HepG2 (cell line): ENCODE measurements around the gene ELL. TPM values are rescaled to one million over a fixed set of nuclear protein-coding genes. Genes with fewer than 3 reads are reported as not detected.
A peak's percentile ranks its signal among the peaks of the same experiment; 100 is the strongest.

Experiments
- CEBPZ ChIP-seq: IDR thresholded peaks from 2 replicates; pipeline ENCODE4 v1.6.1; 2012; ENCODE audit warnings: low read length, improper control_type of control experiment
- CHD4 ChIP-seq: fragments of 200-600 bp; sonication (generic); IDR thresholded peaks from 2 replicates; pipeline ENCODE4 v1.7.0; 2017; ENCODE audit warnings: mild to moderate bottlenecking, low read length, borderline replicate concordance
- HES4 ChIP-seq: sonication (generic); formaldehyde crosslinking; IDR thresholded peaks from 2 replicates; pipeline ENCODE4 v1.9.0; 2021; ENCODE audit warnings: mild to moderate bottlenecking, missing genetic modification reagents, borderline replicate concordance
- MBNL3 ChIP-seq: fragments of 250-450 bp; sonication (Bioruptor Pico); conservative IDR thresholded peaks from 2 replicates; pipeline ENCODE4 v1.8.0; 2022; ENCODE audit warnings: mild to moderate bottlenecking, inconsistent platforms
- NFRKB ChIP-seq: fragments of 450-650 bp; IDR thresholded peaks from 2 replicates; pipeline ENCODE4 v1.6.1; 2017
- NKX3-1 ChIP-seq: sonication (generic); formaldehyde crosslinking; IDR thresholded peaks from 2 replicates; pipeline ENCODE4 v1.5.0; 2020; ENCODE audit warnings: missing genetic modification reagents
- PAXIP1 ChIP-seq: sonication (generic); formaldehyde crosslinking; conservative IDR thresholded peaks from 2 replicates; pipeline ENCODE4 v1.4.0; 2020; ENCODE audit warnings: mild to moderate bottlenecking, missing genetic modification reagents, moderate library complexity
- TP53 ChIP-seq: sonication (generic); formaldehyde crosslinking; conservative IDR thresholded peaks from 2 replicates; pipeline ENCODE4 v1.4.0; 2020; ENCODE audit warnings: missing genetic modification reagents
- ZC3H13 ChIP-seq: sonication (generic); formaldehyde crosslinking; IDR thresholded peaks from 2 replicates; pipeline ENCODE4 v1.8.1; 2023; ENCODE audit warnings: mild to moderate bottlenecking, missing genetic modification reagents, moderate library complexity
- ZNF30 ChIP-seq: sonication (generic); formaldehyde crosslinking; IDR thresholded peaks from 2 replicates; pipeline ENCODE4 v1.5.0; 2020; ENCODE audit warnings: mild to moderate bottlenecking, missing genetic modification reagents
- ZNF446 ChIP-seq: sonication (generic); formaldehyde crosslinking; IDR thresholded peaks from 2 replicates; pipeline ENCODE4 v1.5.0; 2020; ENCODE audit warnings: mild to moderate bottlenecking, missing genetic modification reagents
- polyA plus RNA-seq, 8 experiments: library from polyadenylated mRNA; depleted of rRNA in 3 of 8; stranded (reverse) in 7 of 8; unstranded in 1 of 8; fragments of >200 nt; fragmentation: Illumina TruSeq in 4 of 8; extraction: Trizol in 4 of 8; gene quantifications; 2 replicates each; pipeline versions ENCODE4 v1.2.1 to v1.2.3, GENCODE V29; 2011 to 2016; ENCODE audit warnings: low read depth in 4 of 8, missing spikeins in 1 of 8, mixed read lengths in 1 of 8; ENCODE audit not compliant: insufficient read depth in 1 of 8
- total RNA-seq, 5 experiments: library from RNA; depleted of rRNA; stranded (reverse); fragments of >200 nt; fragmentation: Illumina TruSeq; extraction: Trizol; gene quantifications; 2 replicates each; pipeline ENCODE4 v1.2.3, GENCODE V29; 2016; ENCODE audit warnings: low read depth in 1 of 5
- TF ChIP-seq, protein P1 (sequence below): sonication (generic); formaldehyde crosslinking; IDR thresholded peaks from 2 replicates; pipeline ENCODE4 v1.5.1; 2020; ENCODE audit warnings: mild to moderate bottlenecking, missing genetic modification reagents, moderate library complexity
- TF ChIP-seq, protein P2 (sequence below): sonication (generic); formaldehyde crosslinking; IDR thresholded peaks from 2 replicates; pipeline ENCODE4 v1.5.0; 2020; ENCODE audit warnings: missing genetic modification reagents
- TF ChIP-seq, protein P3 (sequence below): sonication (generic); formaldehyde crosslinking; IDR thresholded peaks from 2 replicates; pipeline ENCODE4 v1.5.0; 2020; ENCODE audit warnings: mild to moderate bottlenecking, missing genetic modification reagents

ELL gene
- total and polyA plus RNA-seq, 2 of the 13 experiments (the other 11 are each of a cell fraction or from before 2014, with no cell fraction given): 3.7 to 5.4 TPM

DNA sequence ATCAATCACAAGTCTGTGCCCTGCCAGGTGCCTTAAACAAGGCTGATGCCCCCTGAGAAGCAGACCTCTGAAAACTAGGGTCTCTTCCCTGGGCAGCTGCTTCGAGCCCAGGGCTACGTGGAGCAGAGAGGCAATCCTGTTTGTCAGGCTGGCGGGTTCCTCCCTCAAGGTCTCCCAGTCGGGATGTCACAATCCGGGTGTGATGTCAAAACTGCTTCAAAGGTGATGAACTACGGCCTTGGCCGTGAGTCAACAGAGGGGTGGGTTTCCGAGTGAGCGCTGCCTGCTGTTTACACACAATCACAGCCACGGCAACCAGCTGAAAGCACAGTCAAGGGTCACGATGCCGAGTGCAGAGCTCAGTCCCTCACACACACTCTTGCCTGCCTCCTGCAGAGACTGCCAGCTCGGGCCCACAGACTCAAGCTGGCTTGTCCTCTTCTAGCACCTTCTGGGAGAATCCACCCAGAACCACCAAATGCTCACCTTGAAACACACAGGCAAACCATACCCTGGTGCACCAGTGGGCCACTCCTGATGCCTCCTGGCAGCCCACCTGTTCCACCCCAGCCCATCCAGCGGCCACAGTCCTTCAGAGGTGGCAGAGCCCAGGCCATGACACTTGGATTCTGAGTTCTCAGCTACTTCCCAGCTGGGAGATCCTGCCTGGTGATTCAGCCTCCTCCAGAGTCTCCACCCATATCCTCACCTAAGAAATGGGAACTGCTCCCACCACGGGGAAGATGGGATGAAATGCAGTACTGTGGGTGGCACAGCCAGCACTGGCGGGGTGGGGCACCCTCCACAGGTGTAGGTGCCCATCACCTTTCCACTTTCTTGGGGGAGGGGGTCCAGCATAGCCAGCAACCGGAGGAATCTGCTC is 6.8 kb downstream of the ELL start (continued):
- TF ChIP-seq ZNF446 (CRISPR knock-in tag): 0 out of 2 replicates have a peak, but pooled peaks have one; percentile 44
- TF ChIP-seq, protein P1, sequence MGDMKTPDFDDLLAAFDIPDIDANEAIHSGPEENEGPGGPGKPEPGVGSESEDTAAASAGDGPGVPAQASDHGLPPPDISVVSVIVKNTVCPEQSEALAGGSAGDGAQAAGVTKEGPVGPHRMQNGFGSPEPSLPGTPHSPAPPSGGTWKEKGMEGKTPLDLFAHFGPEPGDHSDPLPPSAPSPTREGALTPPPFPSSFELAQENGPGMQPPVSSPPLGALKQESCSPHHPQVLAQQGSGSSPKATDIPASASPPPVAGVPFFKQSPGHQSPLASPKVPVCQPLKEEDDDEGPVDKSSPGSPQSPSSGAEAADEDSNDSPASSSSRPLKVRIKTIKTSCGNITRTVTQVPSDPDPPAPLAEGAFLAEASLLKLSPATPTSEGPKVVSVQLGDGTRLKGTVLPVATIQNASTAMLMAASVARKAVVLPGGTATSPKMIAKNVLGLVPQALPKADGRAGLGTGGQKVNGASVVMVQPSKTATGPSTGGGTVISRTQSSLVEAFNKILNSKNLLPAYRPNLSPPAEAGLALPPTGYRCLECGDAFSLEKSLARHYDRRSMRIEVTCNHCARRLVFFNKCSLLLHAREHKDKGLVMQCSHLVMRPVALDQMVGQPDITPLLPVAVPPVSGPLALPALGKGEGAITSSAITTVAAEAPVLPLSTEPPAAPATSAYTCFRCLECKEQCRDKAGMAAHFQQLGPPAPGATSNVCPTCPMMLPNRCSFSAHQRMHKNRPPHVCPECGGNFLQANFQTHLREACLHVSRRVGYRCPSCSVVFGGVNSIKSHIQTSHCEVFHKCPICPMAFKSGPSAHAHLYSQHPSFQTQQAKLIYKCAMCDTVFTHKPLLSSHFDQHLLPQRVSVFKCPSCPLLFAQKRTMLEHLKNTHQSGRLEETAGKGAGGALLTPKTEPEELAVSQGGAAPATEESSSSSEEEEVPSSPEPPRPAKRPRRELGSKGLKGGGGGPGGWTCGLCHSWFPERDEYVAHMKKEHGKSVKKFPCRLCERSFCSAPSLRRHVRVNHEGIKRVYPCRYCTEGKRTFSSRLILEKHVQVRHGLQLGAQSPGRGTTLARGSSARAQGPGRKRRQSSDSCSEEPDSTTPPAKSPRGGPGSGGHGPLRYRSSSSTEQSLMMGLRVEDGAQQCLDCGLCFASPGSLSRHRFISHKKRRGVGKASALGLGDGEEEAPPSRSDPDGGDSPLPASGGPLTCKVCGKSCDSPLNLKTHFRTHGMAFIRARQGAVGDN (CRISPR knock-in tag): peak; percentile 99
- peak; percentile 99 for TF ChIP-seq PAXIP1
- peak; percentile 77; the same call in 1 of the 2 replicates for TF ChIP-seq NKX3-1 (CRISPR knock-in tag)
- no peak; the same call in 1 of the 2 replicates for TF ChIP-seq HES4 (CRISPR knock-in tag)
- TF ChIP-seq ZNF30: no peak
- TF ChIP-seq NFRKB: no peak
- no peak for TF ChIP-seq CEBPZ
- TF ChIP-seq, protein P2, sequence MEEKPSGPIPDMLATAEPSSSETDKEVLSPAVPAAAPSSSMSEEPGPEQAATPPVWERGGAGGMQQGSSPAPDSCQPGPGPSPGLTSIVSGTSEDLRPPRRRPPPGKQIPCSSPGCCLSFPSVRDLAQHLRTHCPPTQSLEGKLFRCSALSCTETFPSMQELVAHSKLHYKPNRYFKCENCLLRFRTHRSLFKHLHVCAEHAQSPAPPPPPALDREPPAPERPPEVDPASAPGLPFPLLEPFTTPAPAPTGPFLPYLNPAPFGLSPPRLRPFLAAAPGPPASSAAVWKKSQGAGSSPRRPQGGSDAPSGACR (CRISPR knock-in tag): peak; percentile 99
- no peak for TF ChIP-seq CHD4
- peak; percentile 63; the same call in 1 of the 2 replicates for TF ChIP-seq ZC3H13 (CRISPR knock-in tag)
- no peak for TF ChIP-seq MBNL3 (CRISPR knock-in tag)
- TF ChIP-seq, protein P3, sequence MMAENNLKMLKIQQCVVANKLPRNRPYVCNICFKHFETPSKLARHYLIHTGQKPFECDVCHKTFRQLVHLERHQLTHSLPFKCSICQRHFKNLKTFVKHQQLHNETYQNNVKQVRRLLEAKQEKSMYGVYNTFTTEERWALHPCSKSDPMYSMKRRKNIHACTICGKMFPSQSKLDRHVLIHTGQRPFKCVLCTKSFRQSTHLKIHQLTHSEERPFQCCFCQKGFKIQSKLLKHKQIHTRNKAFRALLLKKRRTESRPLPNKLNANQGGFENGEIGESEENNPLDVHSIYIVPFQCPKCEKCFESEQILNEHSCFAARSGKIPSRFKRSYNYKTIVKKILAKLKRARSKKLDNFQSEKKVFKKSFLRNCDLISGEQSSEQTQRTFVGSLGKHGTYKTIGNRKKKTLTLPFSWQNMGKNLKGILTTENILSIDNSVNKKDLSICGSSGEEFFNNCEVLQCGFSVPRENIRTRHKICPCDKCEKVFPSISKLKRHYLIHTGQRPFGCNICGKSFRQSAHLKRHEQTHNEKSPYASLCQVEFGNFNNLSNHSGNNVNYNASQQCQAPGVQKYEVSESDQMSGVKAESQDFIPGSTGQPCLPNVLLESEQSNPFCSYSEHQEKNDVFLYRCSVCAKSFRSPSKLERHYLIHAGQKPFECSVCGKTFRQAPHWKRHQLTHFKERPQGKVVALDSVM (CRISPR knock-in tag): peak; percentile 74
- peak; percentile 78 for TF ChIP-seq TP53
